Measurements from ENCODE around the gene DPP9. TPM values are rescaled to one million over a fixed set of nuclear protein-coding genes. Genes with fewer than 3 reads are reported as not detected.

DPP9 gene
- total RNA-seq, 2 experiments from 2014 or later: 40.2 to 63.8 TPM

- H3K79me2 ChIP-seq (ENCODE audit: insufficient read depth, low read depth, low read length): no peaks in the 10 kb centered on the region
- no peak overlapping the region for H2AFZ ChIP-seq (ENCODE audit: low read length)
- H3K4me1 ChIP-seq (ENCODE audit: insufficient read depth, low read length, poor library complexity, severe bottlenecking): peaks cover 10% of the 10 kb centered on the region
- peak overlapping the region; percentile 42 for H3K27ac ChIP-seq (ENCODE audit: low read depth, low read length, poor library complexity, severe bottlenecking)
- H3K9me2 ChIP-seq (ENCODE audit: insufficient read depth, low read length): no peaks in the 10 kb centered on the region
- no peak for TF ChIP-seq EZH2phosphoT487 (IDR thresholded peaks at IDR 0.05; ENCODE audit: borderline replicate concordance, low read depth, low read length)
- TF ChIP-seq, protein P1, sequence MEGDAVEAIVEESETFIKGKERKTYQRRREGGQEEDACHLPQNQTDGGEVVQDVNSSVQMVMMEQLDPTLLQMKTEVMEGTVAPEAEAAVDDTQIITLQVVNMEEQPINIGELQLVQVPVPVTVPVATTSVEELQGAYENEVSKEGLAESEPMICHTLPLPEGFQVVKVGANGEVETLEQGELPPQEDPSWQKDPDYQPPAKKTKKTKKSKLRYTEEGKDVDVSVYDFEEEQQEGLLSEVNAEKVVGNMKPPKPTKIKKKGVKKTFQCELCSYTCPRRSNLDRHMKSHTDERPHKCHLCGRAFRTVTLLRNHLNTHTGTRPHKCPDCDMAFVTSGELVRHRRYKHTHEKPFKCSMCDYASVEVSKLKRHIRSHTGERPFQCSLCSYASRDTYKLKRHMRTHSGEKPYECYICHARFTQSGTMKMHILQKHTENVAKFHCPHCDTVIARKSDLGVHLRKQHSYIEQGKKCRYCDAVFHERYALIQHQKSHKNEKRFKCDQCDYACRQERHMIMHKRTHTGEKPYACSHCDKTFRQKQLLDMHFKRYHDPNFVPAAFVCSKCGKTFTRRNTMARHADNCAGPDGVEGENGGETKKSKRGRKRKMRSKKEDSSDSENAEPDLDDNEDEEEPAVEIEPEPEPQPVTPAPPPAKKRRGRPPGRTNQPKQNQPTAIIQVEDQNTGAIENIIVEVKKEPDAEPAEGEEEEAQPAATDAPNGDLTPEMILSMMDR (conservative IDR thresholded peaks at IDR 0.05; ENCODE audit: low read length): no peak
- DNase-seq (ENCODE audit: low spot score): no peak
- H3K4me2 ChIP-seq (ENCODE audit: low read length): peak overlapping the region; percentile 19; the same call in 1 of the 2 replicates
- BruUV-seq (replicated peaks): no TSS peak
- H3K36me3 ChIP-seq (ENCODE audit: insufficient read depth, low read length): peaks cover 63% of the 10 kb centered on the region
- H3K9me3 ChIP-seq (ENCODE audit: low read length): no peaks in the 10 kb centered on the region
- intact Hi-C loops (cut with micrococcal nuclease; ENCODE audit: unreplicated experiment): no loop called here
- no peak overlapping the region for H3K4me3 ChIP-seq (ENCODE audit: low read depth, low read length, poor library complexity, severe bottlenecking)
- ChIA-PET POLR2A (interaction anchor here (0.7 kb wide), 2 partner anchors 58 to 171 kb away, joined by 3 to 5 read pairs; no protein-coding TSS in a partner anchor), CTCF (ENCODE audit: unreplicated experiment) (no interaction called here)
- no peaks in the 10 kb centered on the region for H4K20me1 ChIP-seq (ENCODE audit: insufficient read depth, low read length)
Observed at GRCh38 chr19:4653793-4654436, 69.7 kb downstream of the DPP9 start.

DNA sequence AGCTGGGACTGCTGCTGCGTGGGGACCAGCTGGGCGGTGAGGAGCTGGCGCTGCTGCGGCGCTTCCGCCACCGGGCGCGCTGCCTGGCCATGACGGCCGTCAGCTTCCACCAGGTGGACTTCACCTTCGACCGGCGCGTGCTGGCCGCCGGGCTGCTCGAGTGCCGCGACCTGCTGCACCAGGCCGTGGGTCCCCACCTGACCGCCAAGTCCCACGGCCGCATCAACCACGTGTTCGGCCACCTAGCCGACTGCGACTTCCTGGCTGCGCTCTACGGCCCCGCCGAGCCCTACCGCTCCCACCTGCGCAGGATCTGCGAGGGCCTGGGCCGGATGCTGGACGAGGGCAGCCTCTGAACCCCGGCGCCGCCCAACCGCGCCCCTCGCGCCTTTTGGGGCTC, 71.6 kb downstream of the DPP9 start:
- H3K9me2 ChIP-seq (ENCODE audit: insufficient read depth, low read length): no peaks in the 10 kb centered on the region
- H3K27ac ChIP-seq (ENCODE audit: low read depth, low read length, poor library complexity, severe bottlenecking): no peak overlapping the region
- no TSS peak for BruUV-seq (replicated peaks)
- no peaks in the 10 kb centered on the region for H4K20me1 ChIP-seq (ENCODE audit: insufficient read depth, low read length)
- H3K4me1 ChIP-seq (ENCODE audit: insufficient read depth, low read length, poor library complexity, severe bottlenecking): peaks cover 24% of the 10 kb centered on the region
- H3K4me2 ChIP-seq (ENCODE audit: low read length): no peak overlapping the region
- DNase-seq (ENCODE audit: low spot score): no peak
- peaks cover 49% of the 10 kb centered on the region for H3K36me3 ChIP-seq (ENCODE audit: insufficient read depth, low read length)
- ChIA-PET POLR2A (no interaction called here), CTCF (ENCODE audit: unreplicated experiment) (interaction anchor here (0.6 kb wide), 1 partner anchor 12 kb away, joined by 3 read pairs; no protein-coding TSS in a partner anchor)
- no peak overlapping the region for H2AFZ ChIP-seq (ENCODE audit: low read length)
- no peak overlapping the region for H3K4me3 ChIP-seq (ENCODE audit: low read depth, low read length, poor library complexity, severe bottlenecking)
- TF ChIP-seq, protein P1 (conservative IDR thresholded peaks at IDR 0.05; ENCODE audit: low read length): no peak
- no peak for TF ChIP-seq EZH2phosphoT487 (IDR thresholded peaks at IDR 0.05; ENCODE audit: borderline replicate concordance, low read depth, low read length)
- no peaks in the 10 kb centered on the region for H3K9me3 ChIP-seq (ENCODE audit: low read length)
- intact Hi-C loops (cut with micrococcal nuclease; ENCODE audit: unreplicated experiment): no loop called here
- H3K79me2 ChIP-seq (ENCODE audit: insufficient read depth, low read depth, low read length): no peaks in the 10 kb centered on the region

- H3K4me2 ChIP-seq (ENCODE audit: low read length): no peak overlapping the region
- no peak for TF ChIP-seq EZH2phosphoT487 (IDR thresholded peaks at IDR 0.05; ENCODE audit: borderline replicate concordance, low read depth, low read length)
- TF ChIP-seq, protein P1 (conservative IDR thresholded peaks at IDR 0.05; ENCODE audit: low read length): no peak
- H3K9me2 ChIP-seq (ENCODE audit: insufficient read depth, low read length): no peaks in the 10 kb centered on the region
- peaks cover 24% of the 10 kb centered on the region for H3K4me1 ChIP-seq (ENCODE audit: insufficient read depth, low read length, poor library complexity, severe bottlenecking)
- no peaks in the 10 kb centered on the region for H4K20me1 ChIP-seq (ENCODE audit: insufficient read depth, low read length)
- ChIA-PET POLR2A (no interaction called here), CTCF (ENCODE audit: unreplicated experiment) (no interaction called here)
- no peaks in the 10 kb centered on the region for H3K79me2 ChIP-seq (ENCODE audit: insufficient read depth, low read depth, low read length)
- H3K9me3 ChIP-seq (ENCODE audit: low read length): no peaks in the 10 kb centered on the region
- no peak overlapping the region for H3K4me3 ChIP-seq (ENCODE audit: low read depth, low read length, poor library complexity, severe bottlenecking)
- no peak overlapping the region for H3K27ac ChIP-seq (ENCODE audit: low read depth, low read length, poor library complexity, severe bottlenecking)
- no TSS peak for BruUV-seq (replicated peaks)
- H3K36me3 ChIP-seq (ENCODE audit: insufficient read depth, low read length): peaks cover 34% of the 10 kb centered on the region
- intact Hi-C loops (cut with micrococcal nuclease; ENCODE audit: unreplicated experiment): no loop called here
- no peak overlapping the region for H2AFZ ChIP-seq (ENCODE audit: low read length)
- DNase-seq (ENCODE audit: low spot score): no peak
Observed at GRCh38 chr19:4650159-4650558, 73.5 kb downstream of the DPP9 start.

All from OCI-LY7 (cell line).